ENCODE results near the gene KLHL17. TPM values are rescaled to one million over a fixed set of nuclear protein-coding genes. Genes with fewer than 3 reads are reported as not detected.

Gene KLHL17
- total and polyA plus RNA-seq, 9 of the 15 experiments (the other 6 are each of a cell fraction or from before 2014, with no cell fraction given) = 0.14 to 84.8 (median 13.0) TPM

DNA sequence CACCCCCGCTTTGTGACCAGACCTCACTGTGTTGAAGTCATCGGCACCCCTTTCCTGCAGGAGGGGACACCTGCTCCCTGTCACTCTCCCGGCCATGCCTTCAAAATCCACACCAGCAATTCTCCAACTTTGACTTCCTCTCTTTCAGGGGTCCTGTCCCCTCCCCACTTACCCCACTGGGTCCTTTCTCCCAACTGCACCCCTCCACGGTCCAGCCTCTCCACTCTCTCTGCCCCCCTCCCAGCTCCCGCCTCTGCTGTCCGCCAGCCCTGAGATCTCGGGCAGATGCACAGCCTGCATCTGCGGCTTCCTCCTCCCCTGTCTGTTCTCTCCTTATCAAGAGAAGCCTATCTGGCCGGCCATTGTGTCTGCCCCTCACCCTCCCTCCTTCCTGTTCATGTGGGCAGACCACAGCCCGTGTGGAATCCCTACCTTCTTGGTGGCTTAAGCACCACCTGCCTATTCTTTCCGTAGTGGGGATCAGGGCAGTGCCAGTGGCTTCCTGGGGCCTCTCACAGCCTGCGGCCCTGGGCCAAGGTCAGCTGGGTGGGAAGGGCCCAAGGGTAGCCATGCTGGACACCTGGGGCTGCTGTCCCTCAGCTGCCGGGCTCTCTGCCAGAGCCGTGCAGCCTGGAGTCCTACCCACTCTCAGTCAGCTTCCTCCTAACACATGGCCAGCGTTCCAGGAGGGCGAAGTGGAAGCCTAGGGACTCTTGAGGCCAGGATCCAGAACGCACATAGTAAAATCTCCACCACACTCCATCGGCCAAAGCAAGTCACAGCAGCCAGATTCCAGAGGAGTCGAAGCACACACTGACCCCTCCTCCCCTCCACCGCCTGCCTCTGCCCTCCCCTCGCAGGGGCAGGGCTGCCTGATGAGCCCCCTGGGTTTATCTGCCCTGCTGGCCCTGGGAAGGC is 44.7 kb downstream of the KLHL17 start (continued):
- TF ChIP-seq, protein P1, sequence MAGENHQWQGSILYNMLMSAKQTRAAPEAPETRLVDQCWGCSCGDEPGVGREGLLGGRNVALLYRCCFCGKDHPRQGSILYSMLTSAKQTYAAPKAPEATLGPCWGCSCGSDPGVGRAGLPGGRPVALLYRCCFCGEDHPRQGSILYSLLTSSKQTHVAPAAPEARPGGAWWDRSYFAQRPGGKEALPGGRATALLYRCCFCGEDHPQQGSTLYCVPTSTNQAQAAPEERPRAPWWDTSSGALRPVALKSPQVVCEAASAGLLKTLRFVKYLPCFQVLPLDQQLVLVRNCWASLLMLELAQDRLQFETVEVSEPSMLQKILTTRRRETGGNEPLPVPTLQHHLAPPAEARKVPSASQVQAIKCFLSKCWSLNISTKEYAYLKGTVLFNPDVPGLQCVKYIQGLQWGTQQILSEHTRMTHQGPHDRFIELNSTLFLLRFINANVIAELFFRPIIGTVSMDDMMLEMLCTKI (IDR thresholded peaks at IDR 0.05; ENCODE audit: partially characterized antibody) = no peak
- TF ChIP-seq, protein P2, sequence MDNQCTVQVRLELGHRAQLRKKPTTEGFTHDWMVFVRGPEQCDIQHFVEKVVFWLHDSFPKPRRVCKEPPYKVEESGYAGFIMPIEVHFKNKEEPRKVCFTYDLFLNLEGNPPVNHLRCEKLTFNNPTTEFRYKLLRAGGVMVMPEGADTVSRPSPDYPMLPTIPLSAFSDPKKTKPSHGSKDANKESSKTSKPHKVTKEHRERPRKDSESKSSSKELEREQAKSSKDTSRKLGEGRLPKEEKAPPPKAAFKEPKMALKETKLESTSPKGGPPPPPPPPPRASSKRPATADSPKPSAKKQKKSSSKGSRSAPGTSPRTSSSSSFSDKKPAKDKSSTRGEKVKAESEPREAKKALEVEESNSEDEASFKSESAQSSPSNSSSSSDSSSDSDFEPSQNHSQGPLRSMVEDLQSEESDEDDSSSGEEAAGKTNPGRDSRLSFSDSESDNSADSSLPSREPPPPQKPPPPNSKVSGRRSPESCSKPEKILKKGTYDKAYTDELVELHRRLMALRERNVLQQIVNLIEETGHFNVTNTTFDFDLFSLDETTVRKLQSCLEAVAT (IDR thresholded peaks at IDR 0.05) = peak in 1 of 2 experiments; percentile 24; a peak in 1 of 4 replicates
- TF ChIP-seq SRSF7 (optimal IDR thresholded peaks at IDR 0.05; ENCODE audit: low read depth, low read length) (no peak), ZNF23 (CRISPR knock-in tag; IDR thresholded peaks at IDR 0.05) (no peak), ZBTB7A (IDR thresholded peaks at IDR 0.05; ENCODE audit: borderline replicate concordance, control insufficient read depth, low read depth, low read length) (peak; percentile 49; the same call in 1 of the 2 replicates), ZKSCAN3 (CRISPR knock-in tag; IDR thresholded peaks at IDR 0.05) (no peak), BCOR (IDR thresholded peaks at IDR 0.05) (peak; percentile 58), ETV1 (tag; conservative IDR thresholded peaks at IDR 0.05; ENCODE audit: low read depth) (peak; percentile 85), ZNF165 (CRISPR knock-in tag; IDR thresholded peaks at IDR 0.05; ENCODE audit: borderline replicate concordance) (no peak; the same call in 1 of the 2 replicates), ZC3H4 (CRISPR knock-in tag; IDR thresholded peaks at IDR 0.05; ENCODE audit: borderline replicate concordance) (no peak), CBFB (CRISPR knock-in tag; IDR thresholded peaks at IDR 0.05) (0 out of 2 replicates have a peak, but pooled peaks have one; percentile 42), SMC3 (conservative IDR thresholded peaks at IDR 0.05; ENCODE audit: insufficient read depth, low read depth, low read length) (no peak), RAD51 (IDR thresholded peaks at IDR 0.05; ENCODE audit: borderline replicate concordance, low read depth) (no peak), SNAPC5 (CRISPR knock-in tag; IDR thresholded peaks at IDR 0.05) (no peak), ZNF143 (CRISPR knock-in tag; IDR thresholded peaks at IDR 0.05) (no peak)
- TF ChIP-seq, protein P3, sequence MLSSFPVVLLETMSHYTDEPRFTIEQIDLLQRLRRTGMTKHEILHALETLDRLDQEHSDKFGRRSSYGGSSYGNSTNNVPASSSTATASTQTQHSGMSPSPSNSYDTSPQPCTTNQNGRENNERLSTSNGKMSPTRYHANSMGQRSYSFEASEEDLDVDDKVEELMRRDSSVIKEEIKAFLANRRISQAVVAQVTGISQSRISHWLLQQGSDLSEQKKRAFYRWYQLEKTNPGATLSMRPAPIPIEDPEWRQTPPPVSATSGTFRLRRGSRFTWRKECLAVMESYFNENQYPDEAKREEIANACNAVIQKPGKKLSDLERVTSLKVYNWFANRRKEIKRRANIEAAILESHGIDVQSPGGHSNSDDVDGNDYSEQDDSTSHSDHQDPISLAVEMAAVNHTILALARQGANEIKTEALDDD (IDR thresholded peaks at IDR 0.05) = no peak
- TF ChIP-seq, protein P4, sequence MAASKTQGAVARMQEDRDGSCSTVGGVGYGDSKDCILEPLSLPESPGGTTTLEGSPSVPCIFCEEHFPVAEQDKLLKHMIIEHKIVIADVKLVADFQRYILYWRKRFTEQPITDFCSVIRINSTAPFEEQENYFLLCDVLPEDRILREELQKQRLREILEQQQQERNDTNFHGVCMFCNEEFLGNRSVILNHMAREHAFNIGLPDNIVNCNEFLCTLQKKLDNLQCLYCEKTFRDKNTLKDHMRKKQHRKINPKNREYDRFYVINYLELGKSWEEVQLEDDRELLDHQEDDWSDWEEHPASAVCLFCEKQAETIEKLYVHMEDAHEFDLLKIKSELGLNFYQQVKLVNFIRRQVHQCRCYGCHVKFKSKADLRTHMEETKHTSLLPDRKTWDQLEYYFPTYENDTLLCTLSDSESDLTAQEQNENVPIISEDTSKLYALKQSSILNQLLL (CRISPR knock-in tag; IDR thresholded peaks at IDR 0.05; ENCODE audit: borderline replicate concordance) = no peak
- TF ChIP-seq, protein P5, sequence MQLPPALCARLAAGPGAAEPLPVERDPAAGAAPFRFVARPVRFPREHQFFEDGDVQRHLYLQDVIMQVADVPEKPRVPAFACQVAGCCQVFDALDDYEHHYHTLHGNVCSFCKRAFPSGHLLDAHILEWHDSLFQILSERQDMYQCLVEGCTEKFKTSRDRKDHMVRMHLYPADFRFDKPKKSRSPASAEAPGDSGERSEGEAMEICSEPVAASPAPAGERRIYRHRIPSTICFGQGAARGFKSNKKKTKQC (CRISPR knock-in tag; IDR thresholded peaks at IDR 0.05) = no peak; the same call in 1 of the 2 replicates
- TF ChIP-seq, protein P6, sequence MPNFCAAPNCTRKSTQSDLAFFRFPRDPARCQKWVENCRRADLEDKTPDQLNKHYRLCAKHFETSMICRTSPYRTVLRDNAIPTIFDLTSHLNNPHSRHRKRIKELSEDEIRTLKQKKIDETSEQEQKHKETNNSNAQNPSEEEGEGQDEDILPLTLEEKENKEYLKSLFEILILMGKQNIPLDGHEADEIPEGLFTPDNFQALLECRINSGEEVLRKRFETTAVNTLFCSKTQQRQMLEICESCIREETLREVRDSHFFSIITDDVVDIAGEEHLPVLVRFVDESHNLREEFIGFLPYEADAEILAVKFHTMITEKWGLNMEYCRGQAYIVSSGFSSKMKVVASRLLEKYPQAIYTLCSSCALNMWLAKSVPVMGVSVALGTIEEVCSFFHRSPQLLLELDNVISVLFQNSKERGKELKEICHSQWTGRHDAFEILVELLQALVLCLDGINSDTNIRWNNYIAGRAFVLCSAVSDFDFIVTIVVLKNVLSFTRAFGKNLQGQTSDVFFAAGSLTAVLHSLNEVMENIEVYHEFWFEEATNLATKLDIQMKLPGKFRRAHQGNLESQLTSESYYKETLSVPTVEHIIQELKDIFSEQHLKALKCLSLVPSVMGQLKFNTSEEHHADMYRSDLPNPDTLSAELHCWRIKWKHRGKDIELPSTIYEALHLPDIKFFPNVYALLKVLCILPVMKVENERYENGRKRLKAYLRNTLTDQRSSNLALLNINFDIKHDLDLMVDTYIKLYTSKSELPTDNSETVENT (CRISPR knock-in tag; IDR thresholded peaks at IDR 0.05) = no peak
